GM10266 (cell line): Measurements from ENCODE around the gene IL27RA.
"Not testable (repeated sequence)": the region's sequence is repeated elsewhere in the genome, so short reads cannot be mapped to it uniquely, and the experiment has no call there.

ENCODE experiments used
- DNase-seq: peaks from one replicate; pipeline ENCODE4 v3.0.0; 2012; ENCODE audit errors: extremely low spot score
- CTCF ChIP-seq: IDR thresholded peaks from 2 replicates; pipeline ENCODE4 v1.5.1; 2012; ENCODE audit warnings: mild to moderate bottlenecking, low read depth; ENCODE audit not compliant: control insufficient read depth, insufficient read depth; ENCODE audit errors: missing control alignments

The IL27RA gene

GRCh38 chr19:14006766-14007562, 24.6 kb upstream of the IL27RA start:
- no peak for TF ChIP-seq CTCF
- DNase-seq, result no peak

GRCh38 chr19:14012378-14012915, 19.1 kb upstream of the IL27RA start:
- TF ChIP-seq CTCF, result no peak
- DNase-seq, result no peak

- peak; percentile 71 for DNase-seq
- no peak for TF ChIP-seq CTCF
Observed at GRCh38 chr19:14015524-14016035, 16.0 kb upstream of the IL27RA start.

- no peak for DNase-seq
- TF ChIP-seq CTCF, result no peak
Observed at GRCh38 chr19:14019100-14019499, 12.5 kb upstream of the IL27RA start.

GRCh38 chr19:14019739-14020138, 11.8 kb upstream of the IL27RA start:
- not testable (repeated sequence) for DNase-seq

GRCh38 chr19:14021474-14021873, 10.1 kb upstream of the IL27RA start:
- no peak for TF ChIP-seq CTCF
- no peak for DNase-seq

- DNase-seq, result no peak
- TF ChIP-seq CTCF, result no peak
Observed at GRCh38 chr19:14022469-14022868, 9.1 kb upstream of the IL27RA start.
